ENCODE measurements around the gene PHEX. TPM values are rescaled to one million over a fixed set of nuclear protein-coding genes. Genes with fewer than 3 reads are reported as not detected.

The PHEX gene
- total and polyA plus RNA-seq, 5 donors: 0.02 to 0.29 (median 0.08) TPM; not detected in 2

DNA sequence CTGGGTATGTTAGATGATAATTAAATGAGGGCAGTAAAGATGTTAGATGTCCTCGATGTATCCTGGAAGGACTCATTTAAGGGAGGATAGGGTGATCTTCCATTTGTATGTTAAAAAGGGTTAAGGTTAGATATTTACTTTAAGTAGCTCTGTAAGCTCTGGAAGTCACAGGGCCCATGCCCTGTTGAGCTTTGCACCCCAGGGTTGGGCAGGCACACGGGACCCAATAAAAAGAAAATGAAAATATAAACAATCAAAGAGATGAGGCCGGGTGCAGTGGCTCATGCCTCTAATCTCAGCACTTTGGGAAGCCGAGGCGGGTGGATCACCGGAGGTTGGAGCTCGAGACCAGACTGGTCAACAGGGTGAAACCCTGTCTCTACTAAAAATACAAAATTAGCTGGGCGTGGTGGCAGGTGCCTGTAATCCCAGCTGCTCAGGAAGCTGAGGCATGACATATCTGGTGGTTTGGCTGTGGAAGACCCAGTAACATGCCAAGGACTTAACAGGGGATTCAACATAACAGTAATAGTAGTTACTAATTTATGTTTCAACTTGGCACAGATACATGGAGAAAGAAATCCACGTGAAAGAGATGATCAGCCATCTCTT, 16.9 kb upstream of the PHEX start:
- 92% methylated on average over 9 of the region's 9 CpGs for WGBS
- H3K4me1 ChIP-seq (ENCODE audit: control insufficient read depth, insufficient read depth, low read length): no peaks in the 10 kb centered on the region
- no peak overlapping the region for H3K27ac ChIP-seq (ENCODE audit: low read length)
- no peaks in the 10 kb centered on the region for H3K9me3 ChIP-seq (ENCODE audit: control insufficient read depth, low read length)
- intact Hi-C loops (cut with DNase I): no loop called here
- ATAC-seq (no peak), DNase-seq (no peak)
- no peak overlapping the region for H3K4me3 ChIP-seq (ENCODE audit: low read length)
- no peaks in the 10 kb centered on the region for H3K27me3 ChIP-seq (ENCODE audit: control insufficient read depth, insufficient read depth)

DNA sequence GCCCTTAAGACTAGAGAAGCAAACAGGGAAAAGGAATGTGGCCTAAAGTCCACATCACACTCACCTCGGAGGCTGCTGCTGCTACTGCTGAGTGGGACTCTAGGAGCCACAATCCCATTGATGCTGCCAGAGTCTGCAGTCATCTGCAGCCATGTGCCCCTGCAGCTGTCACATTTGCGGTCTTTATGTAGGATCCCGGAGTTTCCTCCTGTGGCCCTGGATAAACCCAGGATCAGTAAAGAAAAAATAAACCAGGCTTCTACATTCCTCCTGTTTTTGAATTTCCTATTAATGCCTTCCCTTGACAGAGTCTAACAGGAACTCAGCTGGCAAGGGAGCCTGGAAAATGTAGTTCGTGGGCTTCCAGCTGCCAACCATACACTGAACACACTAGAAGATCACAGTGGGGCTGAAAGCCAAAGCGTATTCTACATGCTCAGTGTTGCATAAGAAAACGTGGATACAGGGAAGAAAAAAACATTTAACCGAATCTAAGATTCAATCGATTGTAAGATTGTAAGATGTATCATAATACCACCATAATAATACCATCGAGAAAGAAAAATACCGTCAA, 10.3 kb upstream of the PHEX start:
- 77% methylated on average over 10 of the region's 10 CpGs for WGBS
- ATAC-seq (no peak), DNase-seq (no peak)
- Histone ChIP-seq H3K27ac (ENCODE audit: low read length) (no peak overlapping the region), H3K4me3 (ENCODE audit: low read length) (no peak overlapping the region), H3K9me3 (ENCODE audit: control insufficient read depth, low read length) (no peaks in the 10 kb centered on the region), H3K27me3 (ENCODE audit: control insufficient read depth, insufficient read depth) (no peaks in the 10 kb centered on the region), H3K4me1 (ENCODE audit: control insufficient read depth, insufficient read depth, low read length) (no peaks in the 10 kb centered on the region)
- intact Hi-C loops (cut with DNase I): no loop called here

DNA sequence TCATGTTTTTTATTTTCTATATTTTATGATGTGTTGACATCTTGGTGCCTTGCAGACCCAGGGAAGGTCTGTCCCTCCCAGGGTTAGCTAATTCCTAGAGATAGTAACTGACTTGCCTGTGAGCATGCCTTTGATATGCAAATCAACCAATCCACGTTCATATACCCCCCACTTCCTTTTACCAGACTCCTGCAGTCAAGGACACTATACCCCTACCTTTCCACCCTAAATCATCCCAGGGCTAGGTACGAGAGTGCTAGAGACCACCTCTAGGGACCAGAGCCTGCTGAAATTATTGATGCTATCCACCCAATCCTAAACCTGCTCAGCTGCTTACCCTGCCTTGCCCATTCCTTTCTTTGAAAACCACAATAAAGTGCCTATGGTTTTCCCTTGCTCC, 7.5 kb upstream of the PHEX start:
- DNase-seq (no peak), ATAC-seq (no peak)
- H3K27ac ChIP-seq (ENCODE audit: low read length): no peak overlapping the region
- no peaks in the 10 kb centered on the region for H3K9me3 ChIP-seq (ENCODE audit: control insufficient read depth, low read length)
- H3K27me3 ChIP-seq (ENCODE audit: control insufficient read depth, insufficient read depth): no peaks in the 10 kb centered on the region
- intact Hi-C loops (cut with DNase I): no loop called here
- no peak overlapping the region for H3K4me3 ChIP-seq (ENCODE audit: low read length)
- WGBS: 59% methylated on average over 2 of the region's 2 CpGs
- no peaks in the 10 kb centered on the region for H3K4me1 ChIP-seq (ENCODE audit: control insufficient read depth, insufficient read depth, low read length)

DNA sequence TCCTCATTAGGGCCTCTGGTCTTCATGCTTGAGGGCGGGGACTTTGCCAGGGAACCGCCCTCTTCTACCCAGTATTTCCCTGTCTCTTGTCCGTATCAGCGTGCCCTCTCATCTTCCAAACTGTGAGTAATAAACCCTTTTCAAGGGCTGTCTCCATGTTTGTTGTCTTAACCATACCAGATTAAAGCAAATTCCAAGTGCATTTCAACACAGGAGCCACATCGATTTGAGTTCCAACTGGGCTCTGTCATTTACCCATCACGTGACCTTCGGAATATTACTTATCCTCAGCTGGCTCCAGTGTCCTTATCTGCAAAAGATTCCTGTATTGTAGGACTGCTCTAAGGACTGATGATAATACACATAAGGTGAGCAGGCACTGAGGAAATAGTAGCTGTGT, 6.4 kb upstream of the PHEX start:
- intact Hi-C loops (cut with DNase I): no loop called here
- H3K4me3 ChIP-seq (ENCODE audit: low read length): no peak overlapping the region
- no peak for DNase-seq
- no peaks in the 10 kb centered on the region for H3K27me3 ChIP-seq (ENCODE audit: control insufficient read depth, insufficient read depth)
- no peaks in the 10 kb centered on the region for H3K4me1 ChIP-seq (ENCODE audit: control insufficient read depth, insufficient read depth, low read length)
- ATAC-seq: no peak
- H3K27ac ChIP-seq (ENCODE audit: low read length): no peak overlapping the region
- WGBS: 69% methylated on average over 7 of the region's 7 CpGs
- no peaks in the 10 kb centered on the region for H3K9me3 ChIP-seq (ENCODE audit: control insufficient read depth, low read length)

DNA sequence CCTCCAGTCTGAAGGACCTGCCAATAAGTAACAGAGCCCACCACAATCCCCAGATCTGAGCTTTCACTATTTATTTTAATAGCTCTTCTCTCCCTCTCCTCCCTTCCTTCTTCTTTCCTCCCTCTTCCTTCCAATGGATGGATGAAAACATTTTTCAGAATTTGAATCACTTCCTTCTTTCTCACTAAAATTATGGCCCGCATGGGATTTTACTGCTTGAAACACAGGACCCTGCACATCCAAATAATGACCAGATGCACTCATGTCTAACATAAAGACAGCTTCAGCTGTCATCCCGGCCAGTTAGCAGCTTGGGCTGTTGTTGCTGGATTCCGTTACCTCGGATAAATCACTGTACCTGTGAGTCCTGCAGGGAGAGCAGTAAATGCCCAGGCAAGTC, 5.4 kb upstream of the PHEX start:
- no peak for DNase-seq
- intact Hi-C loops (cut with DNase I): no loop called here

DNA sequence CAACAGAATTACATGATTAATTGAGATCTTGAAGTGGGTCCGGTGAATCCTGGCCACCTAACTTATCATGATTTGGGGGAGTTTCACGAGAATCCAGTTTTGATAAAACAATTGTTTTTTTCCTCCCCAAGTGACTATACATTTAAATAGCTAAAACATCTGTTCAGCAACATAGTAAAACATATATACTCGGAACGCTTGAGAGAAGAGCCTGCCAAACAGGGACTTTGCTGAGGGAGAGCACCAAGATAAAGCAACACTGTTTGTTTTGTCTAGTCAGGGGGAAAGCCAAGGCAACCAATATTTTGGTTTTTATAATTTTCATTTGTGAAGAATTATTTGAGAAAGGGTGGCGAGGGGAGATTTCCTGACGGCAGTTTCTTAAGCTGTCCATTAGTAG, 381 bp downstream of the PHEX start:
- ATAC-seq (no peak), DNase-seq (no peak)
- Histone ChIP-seq H3K27ac (ENCODE audit: low read length) (no peak overlapping the region), H3K9me3 (ENCODE audit: control insufficient read depth, low read length) (no peaks in the 10 kb centered on the region), H3K4me1 (ENCODE audit: control insufficient read depth, insufficient read depth, low read length) (no peaks in the 10 kb centered on the region), H3K27me3 (ENCODE audit: control insufficient read depth, insufficient read depth) (no peaks in the 10 kb centered on the region), H3K4me3 (ENCODE audit: low read length) (no peak overlapping the region)
- intact Hi-C loops (cut with DNase I): no loop called here
- 47% methylated on average over 6 of the region's 6 CpGs for WGBS

More for the DNA sequence above, 5.4 kb upstream of the PHEX start:
- H3K9me3 ChIP-seq (ENCODE audit: control insufficient read depth, low read length): no peaks in the 10 kb centered on the region
- 74% methylated on average over 4 of the region's 4 CpGs for WGBS
- no peaks in the 10 kb centered on the region for H3K27me3 ChIP-seq (ENCODE audit: control insufficient read depth, insufficient read depth)
- H3K4me1 ChIP-seq (ENCODE audit: control insufficient read depth, insufficient read depth, low read length): no peaks in the 10 kb centered on the region
- no peak overlapping the region for H3K4me3 ChIP-seq (ENCODE audit: low read length)
- no peak overlapping the region for H3K27ac ChIP-seq (ENCODE audit: low read length)
- ATAC-seq: no peak

DNA sequence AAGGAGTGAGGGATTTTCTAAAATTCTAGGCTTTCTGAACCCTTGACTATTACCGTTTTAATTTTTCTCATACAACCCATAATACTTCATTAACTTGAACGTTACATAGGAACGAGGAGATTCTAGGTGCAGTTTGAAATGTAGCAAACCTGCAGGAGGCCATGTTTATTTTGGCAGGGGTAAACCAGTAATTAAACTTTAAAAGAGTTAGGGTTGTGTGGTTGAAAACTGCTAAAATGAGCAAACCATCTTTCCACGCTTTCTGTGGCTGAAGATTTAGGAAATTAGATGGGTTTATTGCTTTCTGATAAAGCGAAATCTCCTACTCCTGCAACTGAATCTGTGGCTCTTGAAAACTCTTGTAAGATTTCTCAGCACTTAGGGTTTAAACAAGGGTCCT, 1.7 kb downstream of the PHEX start:
- Histone ChIP-seq H3K27ac (ENCODE audit: low read length) (no peak overlapping the region), H3K4me1 (ENCODE audit: control insufficient read depth, insufficient read depth, low read length) (no peaks in the 10 kb centered on the region), H3K9me3 (ENCODE audit: control insufficient read depth, low read length) (no peaks in the 10 kb centered on the region), H3K4me3 (ENCODE audit: low read length) (no peak overlapping the region), H3K27me3 (ENCODE audit: control insufficient read depth, insufficient read depth) (no peaks in the 10 kb centered on the region)
- intact Hi-C loops (cut with DNase I): no loop called here
- 71% methylated on average over 5 of the region's 5 CpGs for WGBS
- no peak for ATAC-seq
- no peak for DNase-seq

DNA sequence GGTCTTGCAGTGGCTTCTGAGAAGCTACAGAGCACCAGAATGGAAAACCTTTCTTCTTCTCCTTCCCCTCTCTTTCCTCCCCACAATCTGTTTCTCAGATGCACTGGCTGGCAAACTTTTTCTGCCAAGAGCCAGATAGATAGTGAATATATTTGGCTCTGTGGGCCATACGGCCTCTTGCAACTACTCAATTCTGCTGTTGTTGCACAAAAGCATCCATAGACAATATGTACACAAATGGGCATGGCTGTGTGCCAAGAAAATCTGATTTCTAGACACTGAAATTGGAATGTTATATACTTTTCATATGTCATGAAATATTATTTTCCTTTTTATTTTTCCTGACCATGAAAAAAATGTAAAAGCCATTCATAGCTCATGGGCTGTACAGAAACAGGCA, 3.1 kb downstream of the PHEX start:
- Histone ChIP-seq H3K27ac (ENCODE audit: low read length) (no peak overlapping the region), H3K9me3 (ENCODE audit: control insufficient read depth, low read length) (no peaks in the 10 kb centered on the region), H3K4me3 (ENCODE audit: low read length) (no peak overlapping the region), H3K27me3 (ENCODE audit: control insufficient read depth, insufficient read depth) (no peaks in the 10 kb centered on the region), H3K4me1 (ENCODE audit: control insufficient read depth, insufficient read depth, low read length) (no peaks in the 10 kb centered on the region)
- DNase-seq (no peak), ATAC-seq (no peak)
- intact Hi-C loops (cut with DNase I): no loop called here
- 53% methylated on average over 1 of the region's 1 CpG for WGBS

DNA sequence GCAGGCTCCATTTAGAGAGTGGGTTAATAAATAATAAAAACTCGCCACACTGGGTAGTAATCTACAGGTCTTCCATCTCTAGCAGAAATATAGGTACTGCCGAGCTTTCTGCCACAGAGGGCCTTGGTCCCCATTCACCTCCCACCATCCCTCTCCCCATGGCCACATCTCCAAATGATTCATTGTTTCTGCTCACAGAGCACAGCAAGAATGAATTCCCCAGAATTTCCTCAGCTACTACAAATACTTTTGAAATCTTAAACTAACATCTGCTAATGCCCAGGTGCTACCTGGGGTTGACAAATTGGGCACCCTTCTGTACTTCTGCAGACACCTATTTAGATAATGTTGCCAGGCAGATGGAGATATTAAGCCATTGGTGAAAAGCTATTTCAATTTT, 5.1 kb downstream of the PHEX start:
- Histone ChIP-seq H3K4me1 (ENCODE audit: control insufficient read depth, insufficient read depth, low read length) (no peaks in the 10 kb centered on the region), H3K27me3 (ENCODE audit: control insufficient read depth, insufficient read depth) (no peaks in the 10 kb centered on the region), H3K9me3 (ENCODE audit: control insufficient read depth, low read length) (no peaks in the 10 kb centered on the region), H3K27ac (ENCODE audit: low read length) (no peak overlapping the region), H3K4me3 (ENCODE audit: low read length) (no peak overlapping the region)
- DNase-seq (no peak), ATAC-seq (no peak)
- intact Hi-C loops (cut with DNase I): no loop called here
- WGBS: 98% methylated on average over 2 of the region's 2 CpGs

DNA sequence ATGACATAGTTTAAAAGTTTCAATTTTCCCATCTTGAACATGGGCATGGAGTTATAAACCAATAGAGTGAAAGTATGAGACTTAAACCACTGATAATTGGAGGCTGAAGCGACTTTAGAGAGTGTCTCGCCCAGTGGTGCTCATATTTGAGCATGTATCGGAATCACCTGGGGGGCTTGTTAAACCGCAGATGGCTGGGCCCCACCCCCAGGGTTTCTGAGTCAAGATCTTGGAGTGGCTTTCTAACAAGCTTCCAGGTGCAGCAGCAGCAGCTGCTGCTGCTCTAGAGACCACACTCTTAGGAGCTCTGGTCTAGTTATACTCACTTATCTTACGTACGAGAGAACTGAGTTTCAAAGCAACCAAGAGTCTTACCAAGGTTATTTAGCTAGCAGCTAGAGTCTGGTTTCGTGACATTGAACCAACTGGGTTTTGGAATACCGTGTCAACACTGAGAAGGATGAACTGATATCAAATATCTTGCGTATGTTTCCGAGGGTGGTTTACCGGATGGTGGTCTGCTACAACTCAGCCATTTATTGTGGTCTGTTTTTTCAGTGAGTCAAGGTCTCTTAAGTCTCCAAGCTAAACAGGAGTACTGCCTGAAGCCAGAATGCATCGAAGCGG, 5.9 kb downstream of the PHEX start:
- DNase-seq: no peak
- Histone ChIP-seq H3K9me3 (ENCODE audit: control insufficient read depth, low read length) (no peaks in the 10 kb centered on the region), H3K27me3 (ENCODE audit: control insufficient read depth, insufficient read depth) (no peaks in the 10 kb centered on the region), H3K27ac (ENCODE audit: low read length) (no peak overlapping the region), H3K4me1 (ENCODE audit: control insufficient read depth, insufficient read depth, low read length) (no peaks in the 10 kb centered on the region), H3K4me3 (ENCODE audit: low read length) (no peak overlapping the region)
- ATAC-seq: no peak
- intact Hi-C loops (cut with DNase I): no loop called here
- 91% methylated on average over 13 of the region's 13 CpGs for WGBS

DNA sequence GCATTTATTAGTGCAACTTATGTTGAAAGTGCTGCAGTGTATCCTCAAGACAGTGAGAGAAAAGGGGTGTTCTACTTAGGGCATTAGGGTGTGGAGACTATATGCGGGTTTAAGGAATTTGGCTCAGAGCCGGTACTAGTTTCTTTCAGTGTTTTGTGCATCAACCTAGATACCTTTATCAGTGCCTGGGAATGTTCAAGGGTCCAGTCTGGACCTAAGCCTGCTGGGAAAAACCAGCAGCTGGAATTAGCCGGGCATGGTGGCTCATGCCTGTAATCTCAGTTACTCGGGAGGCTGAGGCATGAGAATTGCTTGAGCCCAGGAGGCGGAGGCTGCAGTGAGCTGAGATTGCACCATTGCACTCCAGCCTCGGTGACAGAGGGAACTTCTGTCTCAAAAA, 7.4 kb downstream of the PHEX start:
- Histone ChIP-seq H3K4me1 (ENCODE audit: control insufficient read depth, insufficient read depth, low read length) (no peaks in the 10 kb centered on the region), H3K4me3 (ENCODE audit: low read length) (no peak overlapping the region), H3K9me3 (ENCODE audit: control insufficient read depth, low read length) (no peaks in the 10 kb centered on the region), H3K27ac (ENCODE audit: low read length) (no peak overlapping the region), H3K27me3 (ENCODE audit: control insufficient read depth, insufficient read depth) (no peaks in the 10 kb centered on the region)
- ATAC-seq (no peak), DNase-seq (no peak)
- intact Hi-C loops (cut with DNase I): no loop called here
- WGBS: 85% methylated on average over 6 of the region's 6 CpGs

All from right cardiac atrium (tissue), 5 donors.